OCI-LY1 (cell line): ENCODE measurements around the gene ARL15.

Source experiments
- EZH2 ChIP-seq: fragments of 200-600 bp; sonication (generic), shearing (Covaris generic); IDR thresholded peaks from 2 replicates; pipeline ENCODE4 v1.8.0; 2017; ENCODE audit warnings: borderline replicate concordance, mixed run types, mild to moderate bottlenecking, antibody characterized with exemption, low read length, moderate library complexity, mixed read lengths
- TF ChIP-seq, protein P1 (sequence below): fragments of 200-600 bp; sonication (generic), shearing (Covaris generic); IDR thresholded peaks from 2 replicates; pipeline ENCODE4 v1.5.1; 2017; ENCODE audit warnings: mild to moderate bottlenecking, antibody characterized with exemption, low read length, moderate library complexity, mixed read lengths

DNA sequence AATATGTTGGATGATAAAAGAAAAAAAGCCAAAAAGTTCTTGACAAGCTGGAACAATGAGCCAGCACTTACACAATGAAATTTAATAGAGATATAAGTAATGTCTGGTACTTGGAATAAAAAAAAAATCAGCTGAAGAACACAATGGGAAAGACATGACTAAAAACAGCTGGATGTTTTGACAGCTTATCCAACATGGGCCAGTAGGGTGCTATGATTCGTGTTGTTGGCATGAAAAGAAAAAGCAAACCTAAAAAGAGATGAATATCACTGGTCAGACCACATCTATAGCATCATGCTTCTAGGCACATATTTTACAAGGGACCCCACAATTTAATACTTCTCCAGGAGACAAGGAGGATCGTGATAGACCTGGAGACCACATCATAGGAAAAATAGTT lies 175.3 kb downstream of the ARL15 start:
- TF ChIP-seq, protein P1, sequence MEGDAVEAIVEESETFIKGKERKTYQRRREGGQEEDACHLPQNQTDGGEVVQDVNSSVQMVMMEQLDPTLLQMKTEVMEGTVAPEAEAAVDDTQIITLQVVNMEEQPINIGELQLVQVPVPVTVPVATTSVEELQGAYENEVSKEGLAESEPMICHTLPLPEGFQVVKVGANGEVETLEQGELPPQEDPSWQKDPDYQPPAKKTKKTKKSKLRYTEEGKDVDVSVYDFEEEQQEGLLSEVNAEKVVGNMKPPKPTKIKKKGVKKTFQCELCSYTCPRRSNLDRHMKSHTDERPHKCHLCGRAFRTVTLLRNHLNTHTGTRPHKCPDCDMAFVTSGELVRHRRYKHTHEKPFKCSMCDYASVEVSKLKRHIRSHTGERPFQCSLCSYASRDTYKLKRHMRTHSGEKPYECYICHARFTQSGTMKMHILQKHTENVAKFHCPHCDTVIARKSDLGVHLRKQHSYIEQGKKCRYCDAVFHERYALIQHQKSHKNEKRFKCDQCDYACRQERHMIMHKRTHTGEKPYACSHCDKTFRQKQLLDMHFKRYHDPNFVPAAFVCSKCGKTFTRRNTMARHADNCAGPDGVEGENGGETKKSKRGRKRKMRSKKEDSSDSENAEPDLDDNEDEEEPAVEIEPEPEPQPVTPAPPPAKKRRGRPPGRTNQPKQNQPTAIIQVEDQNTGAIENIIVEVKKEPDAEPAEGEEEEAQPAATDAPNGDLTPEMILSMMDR = no peak
- no peak for TF ChIP-seq EZH2
